HEK293 (cell line): Measurements from ENCODE around the gene HGS.
A peak's percentile ranks its signal among the peaks of the same experiment; 100 is the strongest.

Experiments
- CTCF ChIA-PET: fragments of 350-600 bp; formaldehyde crosslinking; extraction: SDS; loops from one replicate; lab custom pipeline; 2021; ENCODE audit warnings: antibody characterized with exemption; lab: Yijun Ruan, JAX
- POLR2A ChIA-PET: fragments of 300-600 bp; formaldehyde crosslinking; extraction: SDS; loops from one replicate; lab custom pipeline; 2020; ENCODE audit warnings: antibody characterized with exemption, inconsistent platforms; lab: Yijun Ruan, JAX
- H3K27ac ChIP-seq: fragments of 200-500 bp; sonication (Bioruptor generic); 2 replicates; pipeline ENCODE4 v1.5.1; 2014; ENCODE audit warnings: low read depth, low read length, control low read depth, inconsistent platforms; ENCODE audit errors: extremely low read depth
- H3K36me3 ChIP-seq, 2 experiments: fragments of 200-500 bp in 1 of 2; sonication (Bioruptor generic) in 1 of 2; 1 replicate in 1 of 2; 2 replicates in 1 of 2; pipeline ENCODE4 v1.5.1; 2014 to 2017; ENCODE audit warnings: inconsistent platforms in 2 of 2, low read length in 2 of 2; ENCODE audit not compliant: control insufficient read depth in 2 of 2, insufficient read depth in 1 of 2
- H3K4me1 ChIP-seq: fragments of 200-500 bp; sonication (Bioruptor generic); 2 replicates; pipeline ENCODE4 v1.5.1; 2014; ENCODE audit warnings: mild to moderate bottlenecking, low read length, inconsistent platforms; ENCODE audit not compliant: control insufficient read depth, insufficient read depth
- H3K4me3 ChIP-seq: 2 replicates; pipeline ENCODE4 v1.5.1; 2011; ENCODE audit warnings: low read depth, mild to moderate bottlenecking, control low read depth, low read length, moderate library complexity
- H3K9me3 ChIP-seq: fragments of 200-500 bp; sonication (Bioruptor generic); 2 replicates; pipeline ENCODE4 v1.5.1; 2014; ENCODE audit warnings: low read depth, low read length, inconsistent platforms; ENCODE audit not compliant: control insufficient read depth, insufficient read depth
- EGR2 ChIP-seq: fragments of 450-650 bp; formaldehyde crosslinking; IDR thresholded peaks from 2 replicates; pipeline ENCODE4 v1.5.1; 2016; ENCODE audit warnings: low read depth, missing biosample characterization, missing genetic modification characterization
- GLI2 ChIP-seq: fragments of 450-650 bp; formaldehyde crosslinking; IDR thresholded peaks from 2 replicates; pipeline ENCODE4; 2017; ENCODE audit warnings: missing biosample characterization, missing genetic modification characterization, low read depth, borderline replicate concordance
- GLIS2 ChIP-seq: fragments of 450-650 bp; formaldehyde crosslinking; IDR thresholded peaks from 2 replicates; pipeline ENCODE4 v1.5.1; 2016; ENCODE audit warnings: missing biosample characterization, missing genetic modification characterization
- KLF1 ChIP-seq: fragments of 450-650 bp; formaldehyde crosslinking; IDR thresholded peaks from 2 replicates; pipeline ENCODE4 v1.5.1; 2016; ENCODE audit warnings: missing biosample characterization, missing genetic modification characterization
- PRDM1 ChIP-seq: fragments of 450-650 bp; formaldehyde crosslinking; IDR thresholded peaks from 2 replicates; pipeline ENCODE4; 2016; ENCODE audit warnings: missing biosample characterization, missing genetic modification characterization
- YY2 ChIP-seq: fragments of 450-650 bp; formaldehyde crosslinking; IDR thresholded peaks from 2 replicates; pipeline ENCODE4 v1.5.1; 2016; ENCODE audit warnings: missing biosample characterization, missing genetic modification characterization
- ZBTB17 ChIP-seq: fragments of 450-650 bp; formaldehyde crosslinking; IDR thresholded peaks from 2 replicates; pipeline ENCODE4 v1.5.1; 2016; ENCODE audit warnings: missing biosample characterization, missing genetic modification characterization
- ZBTB20 ChIP-seq: fragments of 450-650 bp; formaldehyde crosslinking; IDR thresholded peaks from 2 replicates; pipeline ENCODE4 v1.5.1; 2016; ENCODE audit warnings: missing biosample characterization, missing genetic modification characterization
- ZBTB7A ChIP-seq: fragments of 450-650 bp; formaldehyde crosslinking; IDR thresholded peaks from 2 replicates; pipeline ENCODE4 v1.5.1; 2016; ENCODE audit warnings: low read depth, missing biosample characterization, missing genetic modification characterization
- ZBTB8A ChIP-seq: fragments of 450-650 bp; formaldehyde crosslinking; IDR thresholded peaks from 2 replicates; pipeline ENCODE4 v1.5.1; 2016; ENCODE audit warnings: missing biosample characterization, missing genetic modification characterization
- ZIC2 ChIP-seq: fragments of 450-650 bp; formaldehyde crosslinking; IDR thresholded peaks from 2 replicates; pipeline ENCODE4 v1.5.1; 2016; ENCODE audit warnings: missing biosample characterization, missing genetic modification characterization
- ZNF169 ChIP-seq: fragments of 450-650 bp; formaldehyde crosslinking; IDR thresholded peaks from 2 replicates; pipeline ENCODE4 v1.5.1; 2016; ENCODE audit warnings: missing biosample characterization, missing genetic modification characterization
- ZNF214 ChIP-seq: fragments of 450-650 bp; formaldehyde crosslinking; IDR thresholded peaks from 2 replicates; pipeline ENCODE4 v1.5.1; 2017; ENCODE audit warnings: missing biosample characterization, mild to moderate bottlenecking, missing genetic modification characterization, borderline replicate concordance
- ZNF292 ChIP-seq: fragments of 450-650 bp; formaldehyde crosslinking; IDR thresholded peaks from 2 replicates; pipeline ENCODE4 v1.5.1; 2016; ENCODE audit warnings: low read depth, missing biosample characterization, missing genetic modification characterization, borderline replicate concordance
- ZNF335 ChIP-seq: fragments of 450-650 bp; formaldehyde crosslinking; conservative IDR thresholded peaks from 2 replicates; pipeline ENCODE4 v1.5.1; 2016; ENCODE audit warnings: missing biosample characterization, missing genetic modification characterization
- ZNF433 ChIP-seq: fragments of 450-650 bp; formaldehyde crosslinking; IDR thresholded peaks from 2 replicates; pipeline ENCODE4 v1.5.1; 2016; ENCODE audit warnings: missing biosample characterization, missing genetic modification characterization, low read depth
- ZNF548 ChIP-seq: fragments of 450-650 bp; formaldehyde crosslinking; IDR thresholded peaks from 2 replicates; pipeline ENCODE4 v1.5.1; 2016; ENCODE audit warnings: missing biosample characterization, missing genetic modification characterization
- ZNF777 ChIP-seq: fragments of 450-650 bp; formaldehyde crosslinking; IDR thresholded peaks from 2 replicates; pipeline ENCODE4 v1.5.1; 2017; ENCODE audit warnings: missing biosample characterization, missing genetic modification characterization, borderline replicate concordance
- ZSCAN23 ChIP-seq: fragments of 450-650 bp; formaldehyde crosslinking; IDR thresholded peaks from 2 replicates; pipeline ENCODE4 v1.5.1; 2016; ENCODE audit warnings: missing biosample characterization, missing genetic modification characterization
- TF ChIP-seq, protein P1 (sequence below): fragments of 450-650 bp; formaldehyde crosslinking; IDR thresholded peaks from 2 replicates; pipeline ENCODE4 v1.5.1; 2016; ENCODE audit warnings: missing biosample characterization, missing genetic modification characterization
- TF ChIP-seq, protein P2 (sequence below): fragments of 450-650 bp; formaldehyde crosslinking; IDR thresholded peaks from 2 replicates; pipeline ENCODE4 v1.5.1; 2017; ENCODE audit warnings: missing biosample characterization, missing genetic modification characterization
- TF ChIP-seq, protein P3 (sequence below): fragments of 450-650 bp; formaldehyde crosslinking; conservative IDR thresholded peaks from 2 replicates; pipeline ENCODE4 v1.5.1; 2016; ENCODE audit warnings: low read depth, missing biosample characterization, missing genetic modification characterization
- TF ChIP-seq, protein P4 (sequence below): IDR thresholded peaks from 2 replicates; pipeline ENCODE4 v1.6.1; 2011; ENCODE audit warnings: mild to moderate bottlenecking, low read depth, low read length, borderline replicate concordance

HGS gene

DNA sequence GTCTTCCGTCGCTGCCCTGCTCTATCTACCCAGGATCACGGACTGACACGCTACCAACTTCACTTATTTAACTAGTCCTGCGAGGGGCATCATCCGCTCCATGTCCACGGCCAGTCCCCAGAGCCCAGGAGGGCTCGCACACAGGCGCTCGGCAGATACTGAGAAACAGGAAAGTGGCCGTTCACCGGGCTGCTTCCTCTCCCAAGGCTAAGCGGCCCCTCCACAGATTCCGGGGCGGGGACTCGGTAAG, 17.8 kb upstream of the HGS start:
- Histone ChIP-seq H3K9me3 (no peaks in the 10 kb centered on the region), H3K4me3 (peak overlapping the region; percentile 88), H3K4me1 (peaks cover 5% of the 10 kb centered on the region; the same call in 1 of the 2 replicates), H3K27ac (peak overlapping the region; percentile 90), H3K36me3 (peaks cover 26 to 49% of the 10 kb centered on the region in 2 experiments; a peak in 2 of 3 replicates)
- ChIA-PET CTCF (interaction anchor here (1.0 kb wide), 1 partner anchor 10 kb away, joined by 6 read pairs; no protein-coding TSS in a partner anchor), POLR2A (interaction anchor here (1.0 to 2.1 kb wide), 13 partner anchors 8 to 443 kb away, joined by 3 to 28 read pairs (median 5); partner anchors contain the start of genes ACTG1, ARL16, CEP131 and FAAP100)
- no peak for TF ChIP-seq ZNF777
- TF ChIP-seq ZBTB17 (tag by site-specific recombination) = 0 out of 2 replicates have a peak, but pooled peaks have one; percentile 37

DNA sequence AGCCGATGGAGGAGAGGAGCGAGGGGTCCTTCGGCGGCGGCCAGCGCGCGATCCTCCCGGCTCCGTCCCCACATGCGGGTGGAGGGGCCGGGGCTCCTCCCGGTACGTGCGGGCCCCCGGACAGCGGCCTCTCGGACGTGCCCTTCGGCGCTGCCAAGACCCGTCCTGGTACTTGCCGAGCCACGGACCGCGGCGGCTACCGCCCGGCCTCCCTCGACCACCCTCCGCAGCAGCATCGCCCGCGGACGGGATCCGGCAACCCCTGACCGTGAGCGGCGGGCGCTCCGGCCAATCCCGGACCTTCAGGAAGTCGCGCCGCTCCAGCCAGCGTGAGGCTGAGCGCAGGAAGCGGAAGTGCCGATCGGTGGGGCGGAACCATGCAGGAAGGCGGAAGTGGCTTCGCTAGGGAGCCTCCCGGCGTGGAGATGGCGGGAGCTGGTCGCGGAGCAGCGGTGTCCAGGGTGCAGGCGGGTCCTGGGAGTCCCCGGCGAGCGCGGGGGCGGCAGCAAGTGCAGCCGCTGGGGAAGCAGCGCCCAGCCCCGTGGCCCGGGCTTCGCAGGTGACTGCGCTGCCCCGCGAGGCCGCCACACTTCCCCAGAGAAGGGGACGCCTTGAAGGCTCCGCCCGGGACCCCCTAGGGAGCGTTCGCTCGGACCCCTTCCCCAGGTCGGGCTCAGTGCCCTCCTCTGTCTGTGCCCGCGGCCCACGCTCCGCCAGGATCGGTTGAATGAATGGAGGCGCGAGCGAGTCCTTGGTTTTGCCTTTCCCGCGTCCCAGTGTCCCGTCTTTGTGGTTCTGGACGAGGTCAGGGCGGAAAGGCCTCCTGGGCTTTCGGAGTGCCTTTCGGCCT, 17.2 kb upstream of the HGS start, which contains the start of the genes CCDC137 and OXLD1:
CCDC137 (plus strand) TSS at position 396 of the 850 bp plus-strand sequence; CDS start at position 426, 30 bp downstream.
OXLD1 (minus strand) TSS at position 264 of the 850 bp plus-strand sequence; CDS start at position 236, 28 bp downstream.
- Histone ChIP-seq H3K4me3 (peak within 1 kb of the TSS; percentile 88), H3K27ac (peak within 1 kb of the TSS; percentile 90), H3K4me1 (peaks cover 5% of the 10 kb centered on the region; the same call in 1 of the 2 replicates), H3K9me3 (no peaks in the 10 kb centered on the region), H3K36me3 (peaks cover 26 to 54% of the 10 kb centered on the region in 2 experiments; a peak in 2 of 3 replicates)
- ChIA-PET POLR2A (interaction anchor here (0.6 to 2.1 kb wide), 19 partner anchors 8 to 444 kb away, joined by 3 to 28 read pairs (median 4); partner anchors contain the start of genes ACTG1, ARL16, CEP131 and FAAP100), CTCF (interaction anchor here (0.6 kb wide), 1 partner anchor 156 kb away, joined by 4 read pairs; no protein-coding TSS in a partner anchor)
- peak; percentile 92 for TF ChIP-seq YY2
- TF ChIP-seq, protein P1, sequence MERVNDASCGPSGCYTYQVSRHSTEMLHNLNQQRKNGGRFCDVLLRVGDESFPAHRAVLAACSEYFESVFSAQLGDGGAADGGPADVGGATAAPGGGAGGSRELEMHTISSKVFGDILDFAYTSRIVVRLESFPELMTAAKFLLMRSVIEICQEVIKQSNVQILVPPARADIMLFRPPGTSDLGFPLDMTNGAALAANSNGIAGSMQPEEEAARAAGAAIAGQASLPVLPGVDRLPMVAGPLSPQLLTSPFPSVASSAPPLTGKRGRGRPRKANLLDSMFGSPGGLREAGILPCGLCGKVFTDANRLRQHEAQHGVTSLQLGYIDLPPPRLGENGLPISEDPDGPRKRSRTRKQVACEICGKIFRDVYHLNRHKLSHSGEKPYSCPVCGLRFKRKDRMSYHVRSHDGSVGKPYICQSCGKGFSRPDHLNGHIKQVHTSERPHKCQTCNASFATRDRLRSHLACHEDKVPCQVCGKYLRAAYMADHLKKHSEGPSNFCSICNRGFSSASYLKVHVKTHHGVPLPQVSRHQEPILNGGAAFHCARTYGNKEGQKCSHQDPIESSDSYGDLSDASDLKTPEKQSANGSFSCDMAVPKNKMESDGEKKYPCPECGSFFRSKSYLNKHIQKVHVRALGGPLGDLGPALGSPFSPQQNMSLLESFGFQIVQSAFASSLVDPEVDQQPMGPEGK (tag by site-specific recombination) = peak; percentile 63
- peak; percentile 100 for TF ChIP-seq GLIS2
- TF ChIP-seq ZNF214 (tag by site-specific recombination) = no peak
- TF ChIP-seq ZNF292 (tag by site-specific recombination) = no peak
- no peak for TF ChIP-seq ZNF433 (tag by site-specific recombination)
- peak; percentile 98 for TF ChIP-seq ZNF335 (tag by site-specific recombination)
- TF ChIP-seq, protein P2, sequence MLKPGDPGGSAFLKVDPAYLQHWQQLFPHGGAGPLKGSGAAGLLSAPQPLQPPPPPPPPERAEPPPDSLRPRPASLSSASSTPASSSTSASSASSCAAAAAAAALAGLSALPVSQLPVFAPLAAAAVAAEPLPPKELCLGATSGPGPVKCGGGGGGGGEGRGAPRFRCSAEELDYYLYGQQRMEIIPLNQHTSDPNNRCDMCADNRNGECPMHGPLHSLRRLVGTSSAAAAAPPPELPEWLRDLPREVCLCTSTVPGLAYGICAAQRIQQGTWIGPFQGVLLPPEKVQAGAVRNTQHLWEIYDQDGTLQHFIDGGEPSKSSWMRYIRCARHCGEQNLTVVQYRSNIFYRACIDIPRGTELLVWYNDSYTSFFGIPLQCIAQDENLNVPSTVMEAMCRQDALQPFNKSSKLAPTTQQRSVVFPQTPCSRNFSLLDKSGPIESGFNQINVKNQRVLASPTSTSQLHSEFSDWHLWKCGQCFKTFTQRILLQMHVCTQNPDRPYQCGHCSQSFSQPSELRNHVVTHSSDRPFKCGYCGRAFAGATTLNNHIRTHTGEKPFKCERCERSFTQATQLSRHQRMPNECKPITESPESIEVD = no peak
- peak; percentile 74; the same call in 1 of the 2 replicates for TF ChIP-seq ZBTB7A (tag by site-specific recombination)
- TF ChIP-seq ZBTB8A (tag by site-specific recombination) = peak; percentile 49; the same call in 1 of the 2 replicates
- 0 out of 2 replicates have a peak, but pooled peaks have one; percentile 33 for TF ChIP-seq ZSCAN23 (tag by site-specific recombination)
- TF ChIP-seq ZBTB20 (tag by site-specific recombination) = peak; percentile 97
- no peak for TF ChIP-seq ZNF548
- TF ChIP-seq, protein P3, sequence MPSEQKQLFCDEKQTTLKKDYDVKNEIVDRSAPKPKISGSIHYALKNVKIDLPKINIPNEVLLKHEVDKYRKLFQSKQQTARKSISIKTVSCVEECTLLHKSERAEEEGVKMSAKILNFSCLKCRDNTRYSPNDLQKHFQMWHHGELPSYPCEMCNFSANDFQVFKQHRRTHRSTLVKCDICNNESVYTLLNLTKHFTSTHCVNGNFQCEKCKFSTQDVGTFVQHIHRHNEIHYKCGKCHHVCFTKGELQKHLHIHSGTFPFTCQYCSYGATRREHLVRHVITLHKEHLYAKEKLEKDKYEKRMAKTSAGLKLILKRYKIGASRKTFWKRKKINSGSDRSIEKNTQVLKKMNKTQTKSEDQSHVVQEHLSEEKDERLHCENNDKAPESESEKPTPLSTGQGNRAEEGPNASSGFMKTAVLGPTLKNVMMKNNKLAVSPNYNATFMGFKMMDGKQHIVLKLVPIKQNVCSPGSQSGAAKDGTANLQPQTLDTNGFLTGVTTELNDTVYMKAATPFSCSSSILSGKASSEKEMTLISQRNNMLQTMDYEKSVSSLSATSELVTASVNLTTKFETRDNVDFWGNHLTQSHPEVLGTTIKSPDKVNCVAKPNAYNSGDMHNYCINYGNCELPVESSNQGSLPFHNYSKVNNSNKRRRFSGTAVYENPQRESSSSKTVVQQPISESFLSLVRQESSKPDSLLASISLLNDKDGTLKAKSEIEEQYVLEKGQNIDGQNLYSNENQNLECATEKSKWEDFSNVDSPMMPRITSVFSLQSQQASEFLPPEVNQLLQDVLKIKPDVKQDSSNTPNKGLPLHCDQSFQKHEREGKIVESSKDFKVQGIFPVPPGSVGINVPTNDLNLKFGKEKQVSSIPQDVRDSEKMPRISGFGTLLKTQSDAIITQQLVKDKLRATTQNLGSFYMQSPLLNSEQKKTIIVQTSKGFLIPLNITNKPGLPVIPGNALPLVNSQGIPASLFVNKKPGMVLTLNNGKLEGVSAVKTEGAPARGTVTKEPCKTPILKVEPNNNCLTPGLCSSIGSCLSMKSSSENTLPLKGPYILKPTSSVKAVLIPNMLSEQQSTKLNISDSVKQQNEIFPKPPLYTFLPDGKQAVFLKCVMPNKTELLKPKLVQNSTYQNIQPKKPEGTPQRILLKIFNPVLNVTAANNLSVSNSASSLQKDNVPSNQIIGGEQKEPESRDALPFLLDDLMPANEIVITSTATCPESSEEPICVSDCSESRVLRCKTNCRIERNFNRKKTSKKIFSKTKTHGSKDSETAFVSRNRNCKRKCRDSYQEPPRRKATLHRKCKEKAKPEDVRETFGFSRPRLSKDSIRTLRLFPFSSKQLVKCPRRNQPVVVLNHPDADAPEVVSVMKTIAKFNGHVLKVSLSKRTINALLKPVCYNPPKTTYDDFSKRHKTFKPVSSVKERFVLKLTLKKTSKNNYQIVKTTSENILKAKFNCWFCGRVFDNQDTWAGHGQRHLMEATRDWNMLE (tag by site-specific recombination) = 0 out of 2 replicates have a peak, but pooled peaks have one; percentile 57
- no peak for TF ChIP-seq PRDM1 (tag by site-specific recombination)
- peak; percentile 82 for TF ChIP-seq ZIC2
- TF ChIP-seq ZNF169 (tag by site-specific recombination) = 0 out of 2 replicates have a peak, but pooled peaks have one; percentile 20
- TF ChIP-seq, protein P4, sequence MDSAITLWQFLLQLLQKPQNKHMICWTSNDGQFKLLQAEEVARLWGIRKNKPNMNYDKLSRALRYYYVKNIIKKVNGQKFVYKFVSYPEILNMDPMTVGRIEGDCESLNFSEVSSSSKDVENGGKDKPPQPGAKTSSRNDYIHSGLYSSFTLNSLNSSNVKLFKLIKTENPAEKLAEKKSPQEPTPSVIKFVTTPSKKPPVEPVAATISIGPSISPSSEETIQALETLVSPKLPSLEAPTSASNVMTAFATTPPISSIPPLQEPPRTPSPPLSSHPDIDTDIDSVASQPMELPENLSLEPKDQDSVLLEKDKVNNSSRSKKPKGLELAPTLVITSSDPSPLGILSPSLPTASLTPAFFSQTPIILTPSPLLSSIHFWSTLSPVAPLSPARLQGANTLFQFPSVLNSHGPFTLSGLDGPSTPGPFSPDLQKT = peak; percentile 85; the same call in 1 of the 2 replicates
- TF ChIP-seq KLF1 = 0 out of 2 replicates have a peak, but pooled peaks have one; percentile 4
- no peak for TF ChIP-seq GLI2 (tag by site-specific recombination)
- peak; percentile 56 for TF ChIP-seq EGR2
